Gastroesophageal sphincter (tissue), 4 donors: Measurements from ENCODE around the gene TMEM231. TPM values are rescaled to one million over a fixed set of nuclear protein-coding genes. Genes with fewer than 3 reads are reported as not detected.

Experiments used
- ATAC-seq: fragments of 150-250 bp; one replicate; pipeline ENCODE4 v1.9.1; 2016; ENCODE audit warnings: mild to moderate bottlenecking, moderate library complexity
- H3K27ac ChIP-seq, 4 donors: fragments of 200-600 bp; sonication (generic) in 3 of 4; 1 replicate in 3 of 4; 2 replicates in 1 of 4; pipeline ENCODE4 v1.5.1; 2016 to 2019
- H3K27me3 ChIP-seq: fragments of 200-600 bp; sonication (generic); one replicate; pipeline ENCODE4 v1.5.1; 2019
- H3K36me3 ChIP-seq, 2 donors: fragments of 200-600 bp; sonication (generic); one replicate each; pipeline ENCODE4 v1.5.1; 2019; ENCODE audit warnings: control low read depth in 1 of 2
- H3K4me1 ChIP-seq, 3 donors: fragments of 200-600 bp; sonication (generic); 1 replicate in 2 of 3; 2 replicates in 1 of 3; pipeline ENCODE4 v1.5.1; 2016 to 2019; ENCODE audit warnings: control low read depth in 2 of 3
- H3K4me3 ChIP-seq, 2 donors: fragments of 200-600 bp; sonication (generic); one replicate each; pipeline ENCODE4 v1.5.1; 2019; ENCODE audit warnings: mild to moderate bottlenecking in 1 of 2, moderate library complexity in 1 of 2
- H3K9me3 ChIP-seq, 3 donors: fragments of 200-600 bp; sonication (generic); one replicate each; pipeline ENCODE4 v1.5.1; 2017 to 2019; ENCODE audit warnings: control low read depth in 2 of 3
- CTCF ChIP-seq, 4 experiments: fragments of 200-600 bp in 2 of 4; fragments of 450-650 bp in 2 of 4; sonication (generic) in 1 of 4; IDR thresholded peaks; one replicate each; pipeline ENCODE4 v1.5.1; 2017 to 2019; ENCODE audit warnings: antibody characterized with exemption in 4 of 4, mild to moderate bottlenecking in 2 of 4, moderate library complexity in 2 of 4
- EP300 ChIP-seq: sonication (generic); formaldehyde crosslinking; IDR thresholded peaks from one replicate; pipeline ENCODE4 v1.6.1; 2017; ENCODE audit warnings: antibody characterized with exemption, mild to moderate bottlenecking
- POLR2A ChIP-seq, 2 donors: fragments of 450-650 bp; IDR thresholded peaks; one replicate each; pipeline ENCODE4 v1.6.1; 2017; ENCODE audit warnings: antibody characterized with exemption in 2 of 2, mild to moderate bottlenecking in 2 of 2, moderate library complexity in 1 of 2
- POLR2AphosphoS5 ChIP-seq: sonication (generic); formaldehyde crosslinking; IDR thresholded peaks from one replicate; pipeline ENCODE4 v1.6.1; 2017; ENCODE audit warnings: antibody characterized with exemption
- WGBS, 2 donors: methylation state at CpG; one replicate each; pipeline ENCODE4 v1.1.5; 2018; ENCODE audit warnings: low coverage in 1 of 2; 5-methylcytosine and 5-hydroxymethylcytosine counted together
- total RNA-seq, 4 donors: library from RNA; depleted of rRNA; stranded (reverse); fragments of >200 nt; gene quantifications; one replicate each; pipeline ENCODE4 v1.1.0, GENCODE V29; 2016

Gene TMEM231
- total RNA-seq, 4 donors from 2014 or later, result 7.2 to 12.0 (median 9.3) TPM

GRCh38 chr16:75491876-75492275 lies 64.2 kb downstream of the TMEM231 start:
- WGBS, 2 donors, result no CpG with 5 or more reads among the region's 1 CpG
- Histone ChIP-seq H3K4me3 (no peak overlapping the region), H3K36me3 (no peaks in the 10 kb centered on the region), H3K27me3 (no peaks in the 10 kb centered on the region), H3K9me3 (no peaks in the 10 kb centered on the region), H3K27ac (no peak overlapping the region), H3K4me1 (peaks cover 0 to 18% (median 0%) of the 10 kb centered on the region in 3 donors)
- ATAC-seq, result no peak
- TF ChIP-seq POLR2A (IDR thresholded peaks at IDR 0.05) (no peak), EP300 (no peak), POLR2AphosphoS5 (no peak), CTCF (IDR thresholded peaks at IDR 0.05) (no peak)

- Histone ChIP-seq H3K4me1 (no peaks in the 10 kb centered on the region), H3K9me3 (no peaks in the 10 kb centered on the region), H3K4me3 (no peak overlapping the region), H3K36me3 (no peaks in the 10 kb centered on the region), H3K27me3 (no peaks in the 10 kb centered on the region), H3K27ac (no peak overlapping the region)
- TF ChIP-seq POLR2AphosphoS5 (no peak), EP300 (no peak), CTCF (IDR thresholded peaks at IDR 0.05) (no peak), POLR2A (IDR thresholded peaks at IDR 0.05) (no peak)
- 80 to 86% methylated on average over 2 of the region's 2 CpGs for WGBS, 2 donors
- ATAC-seq, result no peak
These were observed 67.7 kb downstream of the TMEM231 start for GRCh38 chr16:75488322-75488721.

Other genes with a start within 250 kb of the TMEM231 start
- 10 to 100 TPM; 45.1 to 70.0 (median 50.0) TPM for gene CFDP1, start 122.7 kb downstream of the TMEM231 start, total RNA-seq
- gene TMEM170A, start 91.6 kb downstream of the TMEM231 start, total RNA-seq, result 10 to 100 TPM in 3 of 4 donors, 1 to 10 TPM in 1; 9.8 to 21.8 (median 13.8) TPM
- 1 to 10 TPM in 2 of 4 donors, under 1 TPM in 2; 0.62 to 3.2 (median 1.6) TPM for gene CHST6, start 60.8 kb downstream of the TMEM231 start, total RNA-seq
- not detected for gene CHST5, start 20.1 kb downstream of the TMEM231 start, total RNA-seq
- 100 to 1,000 TPM in 1 of 4 donors, 10 to 100 TPM in 3; 87.4 to 118 (median 92.0) TPM for gene GABARAPL2, start 10.1 kb upstream of the TMEM231 start, total RNA-seq
- 10 to 100 TPM; 27.2 to 38.7 (median 32.4) TPM for gene ADAT1, start 67.0 kb upstream of the TMEM231 start, total RNA-seq
- 100 to 1,000 TPM; 118 to 130 (median 121) TPM for gene KARS1, start 91.4 kb upstream of the TMEM231 start, total RNA-seq
- gene TERF2IP, start 91.5 kb upstream of the TMEM231 start, total RNA-seq, result 10 to 100 TPM; 64.3 to 82.2 (median 71.4) TPM
- gene CPHXL2, start 120.8 kb upstream of the TMEM231 start, total RNA-seq, result not detected
- gene DUXB, start 145.2 kb upstream of the TMEM231 start, total RNA-seq, result not detected
- not detected for gene CPHXL, start 170.2 kb upstream of the TMEM231 start, total RNA-seq